Measurements from ENCODE around the gene PDK1. TPM values are rescaled to one million over a fixed set of nuclear protein-coding genes. Genes with fewer than 3 reads are reported as not detected.
A peak's percentile ranks its signal among the peaks of the same experiment; 100 is the strongest.
"Not testable (repeated sequence)": the region's sequence is repeated elsewhere in the genome, so short reads cannot be mapped to it uniquely, and the experiment has no call there.

PDK1 gene
- total RNA-seq, 1 donor from 2014 or later = 27.9 TPM

DNA sequence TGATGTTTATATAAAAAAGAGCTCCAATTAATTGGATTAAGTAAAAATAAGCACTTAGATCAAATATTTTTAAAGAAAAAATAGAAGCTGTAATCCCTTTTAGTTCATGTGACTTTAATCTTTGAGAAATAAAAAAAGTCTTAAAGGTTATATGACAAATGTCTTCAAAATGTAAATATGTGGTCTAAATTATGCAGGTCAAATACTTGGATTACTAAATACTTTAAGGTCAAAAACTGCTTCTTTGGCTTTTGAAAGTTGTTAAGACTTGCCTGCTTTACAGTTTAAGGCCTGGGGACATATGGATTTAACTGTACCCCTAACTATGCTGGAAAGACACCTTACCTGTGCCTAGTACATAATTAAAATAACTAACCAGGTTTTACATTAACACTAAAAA is 15.5 kb upstream of the PDK1 start:
- Mint-ChIP-seq H3K27ac (ENCODE audit: unreplicated experiment) (no peak overlapping the region), H3K27me3 (ENCODE audit: low read depth) (no peaks in the 10 kb centered on the region), H3K36me3 (ENCODE audit: low read depth) (peaks cover 4% of the 10 kb centered on the region), H3K4me1 (ENCODE audit: low read depth) (no peaks in the 10 kb centered on the region), H3K4me3 (ENCODE audit: unreplicated experiment) (no peak overlapping the region), H3K9me3 (ENCODE audit: low read depth) (peaks cover 10% of the 10 kb centered on the region)
- no peak for DNase-seq (ENCODE audit: low spot score)
- TF ChIP-seq, protein P1, sequence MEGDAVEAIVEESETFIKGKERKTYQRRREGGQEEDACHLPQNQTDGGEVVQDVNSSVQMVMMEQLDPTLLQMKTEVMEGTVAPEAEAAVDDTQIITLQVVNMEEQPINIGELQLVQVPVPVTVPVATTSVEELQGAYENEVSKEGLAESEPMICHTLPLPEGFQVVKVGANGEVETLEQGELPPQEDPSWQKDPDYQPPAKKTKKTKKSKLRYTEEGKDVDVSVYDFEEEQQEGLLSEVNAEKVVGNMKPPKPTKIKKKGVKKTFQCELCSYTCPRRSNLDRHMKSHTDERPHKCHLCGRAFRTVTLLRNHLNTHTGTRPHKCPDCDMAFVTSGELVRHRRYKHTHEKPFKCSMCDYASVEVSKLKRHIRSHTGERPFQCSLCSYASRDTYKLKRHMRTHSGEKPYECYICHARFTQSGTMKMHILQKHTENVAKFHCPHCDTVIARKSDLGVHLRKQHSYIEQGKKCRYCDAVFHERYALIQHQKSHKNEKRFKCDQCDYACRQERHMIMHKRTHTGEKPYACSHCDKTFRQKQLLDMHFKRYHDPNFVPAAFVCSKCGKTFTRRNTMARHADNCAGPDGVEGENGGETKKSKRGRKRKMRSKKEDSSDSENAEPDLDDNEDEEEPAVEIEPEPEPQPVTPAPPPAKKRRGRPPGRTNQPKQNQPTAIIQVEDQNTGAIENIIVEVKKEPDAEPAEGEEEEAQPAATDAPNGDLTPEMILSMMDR (IDR thresholded peaks at IDR 0.05) = no peak

DNA sequence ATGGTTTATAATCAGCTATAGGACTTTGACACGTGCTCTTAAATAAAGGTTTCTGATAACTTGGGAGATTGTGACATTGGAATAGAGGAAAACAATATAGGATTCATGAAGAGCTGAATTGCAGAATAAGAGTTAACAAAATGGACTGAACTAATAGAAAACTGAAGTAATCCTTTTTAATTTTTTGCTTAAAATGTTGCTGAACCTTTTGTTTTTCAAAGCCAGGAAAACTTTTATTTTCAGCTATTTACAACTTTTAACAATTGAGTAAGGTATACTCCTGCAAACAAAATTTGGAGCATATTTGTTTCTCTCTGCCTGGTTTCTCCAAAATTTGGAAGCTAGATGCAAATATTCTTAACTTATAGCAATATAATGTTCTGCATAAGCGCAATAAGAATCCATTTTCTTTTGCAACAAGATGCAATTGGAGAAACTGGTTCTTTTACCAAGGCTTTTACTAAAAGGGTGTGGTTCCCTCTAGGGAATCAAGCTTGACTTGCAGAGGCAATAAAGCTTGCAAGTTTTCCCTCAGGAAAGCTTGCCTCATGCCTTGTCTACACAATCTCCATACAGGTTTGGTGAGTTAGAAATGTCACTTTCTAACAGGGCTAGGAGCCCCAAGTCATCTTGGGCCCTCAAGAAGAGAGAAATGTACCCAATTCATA is 10.3 kb upstream of the PDK1 start:
- Mint-ChIP-seq H3K9me3 (ENCODE audit: low read depth) (peaks cover 6% of the 10 kb centered on the region), H3K36me3 (ENCODE audit: low read depth) (no peaks in the 10 kb centered on the region), H3K27ac (ENCODE audit: unreplicated experiment) (no peak overlapping the region), H3K27me3 (ENCODE audit: low read depth) (no peaks in the 10 kb centered on the region), H3K4me3 (ENCODE audit: unreplicated experiment) (no peak overlapping the region), H3K4me1 (ENCODE audit: low read depth) (peaks cover 5% of the 10 kb centered on the region)
- TF ChIP-seq, protein P1 (IDR thresholded peaks at IDR 0.05) = no peak
- no peak for DNase-seq (ENCODE audit: low spot score)

DNA sequence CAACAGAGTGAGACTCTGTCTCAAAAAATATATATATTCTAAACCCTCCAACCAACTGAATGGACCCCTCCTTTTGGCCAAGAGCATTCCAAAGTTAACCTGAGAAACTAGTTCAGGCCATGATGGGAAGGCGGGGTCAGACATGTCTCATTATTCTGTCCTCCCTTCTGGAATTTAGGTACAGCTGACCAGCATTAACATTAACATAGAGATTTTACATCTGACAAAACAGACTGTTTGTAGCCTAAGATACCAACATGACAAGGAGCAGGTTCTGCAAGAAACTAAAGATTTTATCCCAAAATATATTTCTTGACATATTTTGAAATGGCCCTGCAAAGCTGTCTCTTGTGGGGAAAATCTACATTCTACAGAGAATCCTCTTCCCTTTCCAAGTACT is 6.8 kb upstream of the PDK1 start:
- H3K36me3 Mint-ChIP-seq (ENCODE audit: low read depth) = no peaks in the 10 kb centered on the region
- no peak overlapping the region for H3K27ac Mint-ChIP-seq (ENCODE audit: unreplicated experiment)
- DNase-seq (ENCODE audit: low spot score) = no peak
- peaks cover 2% of the 10 kb centered on the region for H3K9me3 Mint-ChIP-seq (ENCODE audit: low read depth)
- no peak overlapping the region for H3K4me3 Mint-ChIP-seq (ENCODE audit: unreplicated experiment)
- peaks cover 26% of the 10 kb centered on the region for H3K4me1 Mint-ChIP-seq (ENCODE audit: low read depth)
- TF ChIP-seq, protein P1 (IDR thresholded peaks at IDR 0.05) = no peak
- H3K27me3 Mint-ChIP-seq (ENCODE audit: low read depth) = no peaks in the 10 kb centered on the region

DNA sequence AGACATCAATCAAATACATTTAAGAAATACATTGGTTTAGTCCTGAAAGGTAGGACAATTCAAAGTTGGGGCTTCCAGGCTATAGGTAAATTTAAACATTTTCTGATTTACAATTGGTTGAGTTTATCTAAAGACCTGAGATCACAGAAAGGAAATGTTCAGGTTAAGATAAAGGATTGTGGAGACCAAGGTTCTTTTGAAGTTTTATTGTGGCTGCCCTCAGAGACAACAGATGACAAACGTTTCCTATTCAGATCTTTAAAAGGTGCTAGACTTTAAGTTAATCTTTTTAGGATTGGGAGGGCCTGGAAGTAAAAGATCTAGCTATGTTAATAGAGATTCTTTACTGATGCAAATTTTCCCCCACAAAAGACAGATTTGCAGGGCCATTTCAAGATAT is 6.1 kb upstream of the PDK1 start:
- H3K4me1 Mint-ChIP-seq (ENCODE audit: low read depth) = peaks cover 32% of the 10 kb centered on the region
- not testable (repeated sequence) for H3K9me3 Mint-ChIP-seq (ENCODE audit: low read depth); H3K36me3 Mint-ChIP-seq (ENCODE audit: low read depth); H3K27me3 Mint-ChIP-seq (ENCODE audit: low read depth); H3K27ac Mint-ChIP-seq (ENCODE audit: unreplicated experiment); H3K4me3 Mint-ChIP-seq (ENCODE audit: unreplicated experiment); DNase-seq (ENCODE audit: low spot score)

DNA sequence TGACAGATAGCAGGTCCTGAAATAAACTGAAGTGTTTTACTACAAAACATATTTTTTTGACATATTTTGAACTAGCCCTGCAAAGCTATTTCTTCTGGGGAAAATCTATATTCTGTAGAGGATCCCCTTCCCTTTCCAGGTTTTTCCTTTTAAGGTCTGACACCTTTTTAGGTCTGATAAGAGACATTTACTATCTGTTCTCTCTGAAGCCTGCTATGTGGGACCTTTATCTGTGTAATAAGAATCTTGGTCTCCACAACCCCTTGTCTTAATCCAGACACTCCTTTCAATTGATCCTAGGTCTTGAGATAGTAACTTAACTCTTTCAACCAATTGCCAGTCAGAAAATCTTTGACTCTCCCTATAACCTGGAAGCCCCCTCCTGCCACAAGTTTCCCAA is 5.5 kb upstream of the PDK1 start:
- Mint-ChIP-seq H3K27me3 (ENCODE audit: low read depth) (no peaks in the 10 kb centered on the region), H3K27ac (ENCODE audit: unreplicated experiment) (no peak overlapping the region), H3K36me3 (ENCODE audit: low read depth) (no peaks in the 10 kb centered on the region), H3K9me3 (ENCODE audit: low read depth) (no peaks in the 10 kb centered on the region), H3K4me1 (ENCODE audit: low read depth) (peaks cover 37% of the 10 kb centered on the region), H3K4me3 (ENCODE audit: unreplicated experiment) (no peak overlapping the region)
- TF ChIP-seq, protein P1 (IDR thresholded peaks at IDR 0.05) = no peak
- DNase-seq (ENCODE audit: low spot score) = no peak

DNA sequence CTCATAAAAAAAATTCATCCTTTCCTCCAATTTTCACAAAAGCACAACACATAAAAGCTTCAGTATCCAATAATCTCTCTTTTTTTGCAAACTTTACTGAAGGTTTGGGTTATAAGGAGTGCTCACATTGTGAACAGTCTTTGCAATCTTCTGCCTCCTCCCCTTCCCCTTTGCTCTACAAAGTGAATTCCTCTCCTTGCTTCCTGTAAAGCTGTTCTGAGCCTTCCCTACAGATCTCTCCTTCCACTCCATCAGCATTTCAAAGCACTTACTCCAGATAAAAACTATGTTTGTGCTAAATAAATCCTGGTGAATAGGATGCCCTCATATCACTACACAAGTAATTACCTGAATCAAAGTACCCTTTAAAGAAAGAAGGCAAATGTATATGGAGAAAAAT is 4.6 kb upstream of the PDK1 start:
- peaks cover 33% of the 10 kb centered on the region for H3K4me1 Mint-ChIP-seq (ENCODE audit: low read depth)
- H3K4me3 Mint-ChIP-seq (ENCODE audit: unreplicated experiment) = no peak overlapping the region
- H3K36me3 Mint-ChIP-seq (ENCODE audit: low read depth) = no peaks in the 10 kb centered on the region
- H3K27ac Mint-ChIP-seq (ENCODE audit: unreplicated experiment) = peak overlapping the region; percentile 57
- H3K9me3 Mint-ChIP-seq (ENCODE audit: low read depth) = no peaks in the 10 kb centered on the region
- H3K27me3 Mint-ChIP-seq (ENCODE audit: low read depth) = no peaks in the 10 kb centered on the region
- DNase-seq (ENCODE audit: low spot score) = no peak
- TF ChIP-seq, protein P1 (IDR thresholded peaks at IDR 0.05) = no peak

All from chondrocyte (in vitro differentiated cells).